ENCODE results near the gene ESR2.

ESR2 gene

GRCh38 chr14:64265222-64265621, 28.9 kb downstream of the ESR2 start:
- DNase-seq (ENCODE audit: low spot score): no peak

GRCh38 chr14:64260418-64260817, 33.8 kb downstream of the ESR2 start:
- DNase-seq (ENCODE audit: low spot score): no peak

- DNase-seq (ENCODE audit: low spot score): no peak
Measured at GRCh38 chr14:64255756-64256155, 38.4 kb downstream of the ESR2 start.

- peak; percentile 16 for DNase-seq (ENCODE audit: low spot score)
Measured at GRCh38 chr14:64253672-64254071, 40.5 kb downstream of the ESR2 start.

- peak; percentile 17 for DNase-seq (ENCODE audit: low spot score)
Measured at GRCh38 chr14:64249363-64249762, 44.8 kb downstream of the ESR2 start.

- DNase-seq (ENCODE audit: low spot score): no peak
Measured at GRCh38 chr14:64248689-64249088, 45.5 kb downstream of the ESR2 start.

- DNase-seq (ENCODE audit: low spot score): no peak
Measured at GRCh38 chr14:64247195-64247594, 47.0 kb downstream of the ESR2 start.

- no peak for DNase-seq (ENCODE audit: low spot score)
Measured at GRCh38 chr14:64246688-64247087, 47.5 kb downstream of the ESR2 start.

GRCh38 chr14:64245491-64245890, 48.7 kb downstream of the ESR2 start:
- no peak for DNase-seq (ENCODE audit: low spot score)

GRCh38 chr14:64244279-64244678, 49.9 kb downstream of the ESR2 start:
- no peak for DNase-seq (ENCODE audit: low spot score)

- DNase-seq (ENCODE audit: low spot score): no peak
Measured at GRCh38 chr14:64238631-64239030, 55.5 kb downstream of the ESR2 start.

- no peak for DNase-seq (ENCODE audit: low spot score)
Measured at GRCh38 chr14:64238049-64238448, 56.1 kb downstream of the ESR2 start.

- DNase-seq (ENCODE audit: low spot score): no peak
Measured at GRCh38 chr14:64235652-64236640, 58.2 kb downstream of the ESR2 start.

GRCh38 chr14:64234877-64235651, 59.1 kb downstream of the ESR2 start:
- no peak for DNase-seq (ENCODE audit: low spot score)

- no peak for DNase-seq (ENCODE audit: low spot score)
Measured at GRCh38 chr14:64233531-64234190, 60.5 kb downstream of the ESR2 start.

GRCh38 chr14:64232944-64233343, 61.2 kb downstream of the ESR2 start:
- DNase-seq (ENCODE audit: low spot score): no peak

GRCh38 chr14:64232095-64232838, 61.9 kb downstream of the ESR2 start:
- peak; percentile 77 for DNase-seq (ENCODE audit: low spot score)

GRCh38 chr14:64229489-64229888, 64.7 kb downstream of the ESR2 start:
- DNase-seq (ENCODE audit: low spot score): no peak

- no peak for DNase-seq (ENCODE audit: low spot score)
Measured at GRCh38 chr14:64227856-64228255, 66.3 kb downstream of the ESR2 start.

- DNase-seq (ENCODE audit: low spot score): no peak
Measured at GRCh38 chr14:64225151-64225757, 68.9 kb downstream of the ESR2 start.

- no peak for DNase-seq (ENCODE audit: low spot score)
Measured at GRCh38 chr14:64221391-64222003, 72.7 kb downstream of the ESR2 start.

All from COLO829 (cell line).